Neural progenitor cell (in vitro differentiated cells): Measurements from ENCODE around the gene PWWP2A. TPM values are rescaled to one million over a fixed set of nuclear protein-coding genes. Genes with fewer than 3 reads are reported as not detected.

Experiments
- DNase-seq: peaks from one replicate; pipeline ENCODE4 v3.0.0-alpha.2; 2016; ENCODE audit warnings: low spot score
- H2AFZ ChIP-seq: fragments of 200-600 bp; sonication (generic); replicated peaks from 2 replicates; pipeline ENCODE4 v1.6.1; 2016; ENCODE audit warnings: antibody characterized with exemption
- H3F3A ChIP-seq: fragments of 200-600 bp; sonication (generic); 2 replicates; pipeline ENCODE4 v1.6.1; 2016; ENCODE audit warnings: antibody characterized with exemption, low read depth
- H3K27ac ChIP-seq: fragments of 200-600 bp; sonication (generic); 2 replicates; pipeline ENCODE4 v1.5.1; 2016; ENCODE audit warnings: mild to moderate bottlenecking
- H3K27me3 ChIP-seq: fragments of 200-600 bp; sonication (generic); 2 replicates; pipeline ENCODE4 v1.6.1; 2016; ENCODE audit warnings: mild to moderate bottlenecking, moderate library complexity
- H3K36me3 ChIP-seq: fragments of 200-600 bp; sonication (generic); 2 replicates; pipeline ENCODE4 v1.5.1; 2016
- H3K4me1 ChIP-seq: fragments of 200-600 bp; sonication (generic); 2 replicates; pipeline ENCODE4 v1.6.1; 2016; ENCODE audit warnings: mixed run types
- H3K4me2 ChIP-seq: fragments of 200-600 bp; sonication (generic); 2 replicates; pipeline ENCODE4 v1.6.1; 2016
- H3K4me3 ChIP-seq: fragments of 200-600 bp; sonication (generic); 2 replicates; pipeline ENCODE4 v1.5.1; 2016
- H3K79me2 ChIP-seq: fragments of 200-600 bp; sonication (generic); 2 replicates; pipeline ENCODE4 v1.6.1; 2016; ENCODE audit warnings: low read depth
- H3K9ac ChIP-seq: fragments of 200-600 bp; sonication (generic); 2 replicates; pipeline ENCODE4 v1.6.1; 2016
- H3K9me3 ChIP-seq: fragments of 200-600 bp; sonication (generic); 2 replicates; pipeline ENCODE4 v1.5.1; 2016; ENCODE audit warnings: low read depth
- H4K20me1 ChIP-seq: fragments of 200-600 bp; sonication (generic); 2 replicates; pipeline ENCODE4 v1.6.1; 2016; ENCODE audit warnings: low read depth
- H3K27ac Mint-ChIP-seq: 3 replicates; pipeline ENCODE4 v1.8.0; 2021; ENCODE audit warnings: mixed read lengths
- H3K27me3 Mint-ChIP-seq: 2 replicates; pipeline ENCODE4 v1.8.0; 2022; ENCODE audit warnings: low read depth, mild to moderate bottlenecking, inconsistent platforms, moderate library complexity, mixed read lengths; ENCODE audit not compliant: insufficient read depth
- H3K36me3 Mint-ChIP-seq: 3 replicates; pipeline ENCODE4 v1.8.0; 2021; ENCODE audit warnings: mixed read lengths
- H3K4me1 Mint-ChIP-seq: 3 replicates; pipeline ENCODE4 v1.8.0; 2021; ENCODE audit warnings: mixed read lengths
- H3K4me3 Mint-ChIP-seq: 3 replicates; pipeline ENCODE4 v1.8.0; 2021; ENCODE audit warnings: mild to moderate bottlenecking, moderate library complexity, mixed read lengths
- H3K9me3 Mint-ChIP-seq: 3 replicates; pipeline ENCODE4 v1.8.0; 2020; ENCODE audit warnings: mixed read lengths
- EZH2 ChIP-seq: fragments of 200-600 bp; sonication (generic); IDR thresholded peaks from 2 replicates; pipeline ENCODE4 v1.6.1; 2017; ENCODE audit warnings: antibody characterized with exemption, mild to moderate bottlenecking, moderate library complexity
- EZH2phosphoT487 ChIP-seq: fragments of 200-600 bp; sonication (generic); IDR thresholded peaks from 2 replicates; pipeline ENCODE4 v1.6.1; 2017; ENCODE audit warnings: antibody characterized with exemption
- total RNA-seq: library from RNA; depleted of rRNA; stranded (reverse); fragments of >200 nt; gene quantifications from 2 replicates; pipeline ENCODE4 v1.2.3, GENCODE V29; 2015; ENCODE audit warnings: low replicate concordance
- TF ChIP-seq, protein P1 (sequence below): fragments of 200-600 bp; sonication (generic); IDR thresholded peaks from 2 replicates; pipeline ENCODE4 v1.5.1; 2017; ENCODE audit warnings: antibody characterized with exemption, mild to moderate bottlenecking

PWWP2A gene
- total RNA-seq, 1 donor from 2014 or later: 49.0 TPM

- Mint-ChIP-seq H3K27ac (no peak overlapping the region), H3K9me3 (no peaks in the 10 kb centered on the region), H3K27me3 (no peaks in the 10 kb centered on the region), H3K36me3 (no peaks in the 10 kb centered on the region), H3K4me3 (no peak overlapping the region), H3K4me1 (peaks cover 5% of the 10 kb centered on the region)
- no peak overlapping the region for H3K4me3 ChIP-seq
- H3K27ac ChIP-seq: no peak overlapping the region
- H3K9me3 ChIP-seq: no peaks in the 10 kb centered on the region
- no peak overlapping the region for H3K9ac ChIP-seq
- TF ChIP-seq EZH2phosphoT487: no peak
- TF ChIP-seq, protein P1, sequence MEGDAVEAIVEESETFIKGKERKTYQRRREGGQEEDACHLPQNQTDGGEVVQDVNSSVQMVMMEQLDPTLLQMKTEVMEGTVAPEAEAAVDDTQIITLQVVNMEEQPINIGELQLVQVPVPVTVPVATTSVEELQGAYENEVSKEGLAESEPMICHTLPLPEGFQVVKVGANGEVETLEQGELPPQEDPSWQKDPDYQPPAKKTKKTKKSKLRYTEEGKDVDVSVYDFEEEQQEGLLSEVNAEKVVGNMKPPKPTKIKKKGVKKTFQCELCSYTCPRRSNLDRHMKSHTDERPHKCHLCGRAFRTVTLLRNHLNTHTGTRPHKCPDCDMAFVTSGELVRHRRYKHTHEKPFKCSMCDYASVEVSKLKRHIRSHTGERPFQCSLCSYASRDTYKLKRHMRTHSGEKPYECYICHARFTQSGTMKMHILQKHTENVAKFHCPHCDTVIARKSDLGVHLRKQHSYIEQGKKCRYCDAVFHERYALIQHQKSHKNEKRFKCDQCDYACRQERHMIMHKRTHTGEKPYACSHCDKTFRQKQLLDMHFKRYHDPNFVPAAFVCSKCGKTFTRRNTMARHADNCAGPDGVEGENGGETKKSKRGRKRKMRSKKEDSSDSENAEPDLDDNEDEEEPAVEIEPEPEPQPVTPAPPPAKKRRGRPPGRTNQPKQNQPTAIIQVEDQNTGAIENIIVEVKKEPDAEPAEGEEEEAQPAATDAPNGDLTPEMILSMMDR: no peak
- TF ChIP-seq EZH2: no peak
- H4K20me1 ChIP-seq: no peaks in the 10 kb centered on the region
- DNase-seq: no peak
- no peaks in the 10 kb centered on the region for H3K27me3 ChIP-seq
- no peak overlapping the region for H2AFZ ChIP-seq
- H3K79me2 ChIP-seq: no peaks in the 10 kb centered on the region
- H3F3A ChIP-seq: peaks cover 8% of the 10 kb centered on the region
- peaks cover 5% of the 10 kb centered on the region for H3K4me1 ChIP-seq
- H3K4me2 ChIP-seq: no peak overlapping the region
- no peaks in the 10 kb centered on the region for H3K36me3 ChIP-seq
Observed at GRCh38 chr5:160155017-160155750, 35.9 kb upstream of the PWWP2A start.

GRCh38 chr5:160152901-160153300 is 33.7 kb upstream of the PWWP2A start:
- Histone ChIP-seq H3K79me2 (no peaks in the 10 kb centered on the region), H3K9me3 (no peaks in the 10 kb centered on the region), H3K27ac (no peak overlapping the region), H3K27me3 (no peaks in the 10 kb centered on the region), H3K4me1 (no peaks in the 10 kb centered on the region), H3K9ac (no peak overlapping the region), H3K4me2 (no peak overlapping the region), H3K4me3 (no peak overlapping the region), H4K20me1 (no peaks in the 10 kb centered on the region), H2AFZ (no peak overlapping the region), H3K36me3 (no peaks in the 10 kb centered on the region), H3F3A (no peaks in the 10 kb centered on the region)
- Mint-ChIP-seq H3K27me3 (peaks cover 3% of the 10 kb centered on the region), H3K9me3 (no peaks in the 10 kb centered on the region), H3K27ac (no peak overlapping the region), H3K4me1 (no peaks in the 10 kb centered on the region), H3K4me3 (no peak overlapping the region), H3K36me3 (no peaks in the 10 kb centered on the region)
- TF ChIP-seq EZH2phosphoT487 (no peak), EZH2 (no peak)
- TF ChIP-seq, protein P1: no peak
- DNase-seq: no peak

DNA sequence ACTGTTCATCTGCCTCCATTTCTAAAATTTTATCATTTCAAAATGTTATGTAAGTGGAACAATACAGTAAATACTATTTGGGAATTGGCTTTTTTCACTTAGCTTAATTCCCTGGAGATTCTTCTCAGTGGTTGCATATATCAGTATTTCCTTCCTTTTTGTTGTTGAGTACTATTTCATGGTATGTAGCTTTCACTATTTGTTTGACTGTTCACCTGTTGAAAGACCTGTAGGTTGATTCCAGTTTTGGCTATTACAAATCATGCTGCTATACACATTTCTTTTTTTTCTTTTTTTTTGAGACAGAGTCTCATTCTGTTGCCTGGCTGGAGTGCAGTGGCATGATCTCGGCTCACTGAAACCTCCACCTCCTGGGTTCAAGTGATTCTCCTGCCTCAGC is 33.0 kb upstream of the PWWP2A start:
- Mint-ChIP-seq H3K4me1 (peaks cover 4% of the 10 kb centered on the region), H3K36me3 (no peaks in the 10 kb centered on the region), H3K27me3 (peaks cover 3% of the 10 kb centered on the region), H3K9me3 (no peaks in the 10 kb centered on the region), H3K27ac (no peak overlapping the region), H3K4me3 (no peak overlapping the region)
- no peaks in the 10 kb centered on the region for H3F3A ChIP-seq
- H2AFZ ChIP-seq: no peak overlapping the region
- no peak for TF ChIP-seq EZH2
- TF ChIP-seq EZH2phosphoT487: no peak
- TF ChIP-seq, protein P1: no peak
- H4K20me1 ChIP-seq: no peaks in the 10 kb centered on the region
- no peaks in the 10 kb centered on the region for H3K9me3 ChIP-seq
- no peak overlapping the region for H3K4me3 ChIP-seq
- H3K4me2 ChIP-seq: no peak overlapping the region
- H3K4me1 ChIP-seq: no peaks in the 10 kb centered on the region
- no peaks in the 10 kb centered on the region for H3K36me3 ChIP-seq
- DNase-seq: no peak
- no peak overlapping the region for H3K9ac ChIP-seq
- no peak overlapping the region for H3K27ac ChIP-seq
- H3K79me2 ChIP-seq: no peaks in the 10 kb centered on the region
- H3K27me3 ChIP-seq: no peaks in the 10 kb centered on the region
